Fibroblast of lung (primary cell): ENCODE measurements around the gene DTX3. TPM values are rescaled to one million over a fixed set of nuclear protein-coding genes. Genes with fewer than 3 reads are reported as not detected.

Experiments used
- DNase-seq, 2 donors: peaks; one replicate each; pipeline versions ENCODE4 v3.0.0 to v3.0.0-alpha.2; 2010; ENCODE audit warnings: low read depth in 2 of 2
- H2AFZ ChIP-seq: 2 replicates; pipeline ENCODE4 v1.5.1; 2012; ENCODE audit warnings: low read length, control low read depth, inconsistent platforms
- H3K27ac ChIP-seq: 2 replicates; pipeline ENCODE4 v1.5.1; 2011; ENCODE audit warnings: low read length, control low read depth; ENCODE audit not compliant: insufficient read depth
- H3K27me3 ChIP-seq: 2 replicates; pipeline ENCODE4 v1.5.1; 2011; ENCODE audit warnings: mild to moderate bottlenecking, low read length; ENCODE audit not compliant: control insufficient read depth, insufficient read depth
- H3K36me3 ChIP-seq: 2 replicates; pipeline ENCODE4 v1.5.1; 2011; ENCODE audit warnings: low read length; ENCODE audit not compliant: control insufficient read depth, insufficient read depth
- H3K4me1 ChIP-seq: 2 replicates; pipeline ENCODE4 v1.5.1; 2011; ENCODE audit warnings: low read length; ENCODE audit not compliant: control insufficient read depth, insufficient read depth; ENCODE audit errors: extremely low read depth
- H3K4me2 ChIP-seq: 2 replicates; pipeline ENCODE4 v1.5.1; 2011; ENCODE audit warnings: low read length, control low read depth; ENCODE audit not compliant: insufficient read depth; ENCODE audit errors: extremely low read depth
- H3K4me3 ChIP-seq, 4 experiments: fragments of 200-600 bp in 1 of 4; sonication (generic) in 1 of 4; replicated peaks in 1 of 4; 2 replicates each; pipeline ENCODE4 v1.5.1; 2011 to 2016; ENCODE audit warnings: low read length in 4 of 4, low read depth in 3 of 4, mild to moderate bottlenecking in 3 of 4, control low read depth in 2 of 4, inconsistent platforms in 1 of 4, mixed read lengths in 1 of 4; ENCODE audit not compliant: insufficient read depth in 1 of 4; ENCODE audit errors: control extremely low read depth in 1 of 4
- H3K79me2 ChIP-seq: 2 replicates; pipeline ENCODE4 v1.5.1; 2012; ENCODE audit warnings: mild to moderate bottlenecking, low read length, inconsistent platforms; ENCODE audit not compliant: control insufficient read depth, insufficient read depth
- H3K9ac ChIP-seq: 2 replicates; pipeline ENCODE4 v1.5.1; 2011; ENCODE audit warnings: mild to moderate bottlenecking, low read length, control low read depth; ENCODE audit not compliant: insufficient read depth
- H3K9me3 ChIP-seq: 2 replicates; pipeline ENCODE4 v1.5.1; 2012; ENCODE audit warnings: low read depth, low read length; ENCODE audit not compliant: control insufficient read depth, insufficient read depth
- H4K20me1 ChIP-seq: 2 replicates; pipeline ENCODE4 v1.5.1; 2011; ENCODE audit warnings: low read length; ENCODE audit not compliant: control insufficient read depth, insufficient read depth; ENCODE audit errors: extremely low read depth
- CTCF ChIP-seq, 2 donors: IDR thresholded peaks in 1 of 2; conservative IDR thresholded peaks in 1 of 2; 1 replicate in 1 of 2; 2 replicates in 1 of 2; pipeline ENCODE4 v1.5.1; 2011 to 2012; ENCODE audit warnings: low read length in 2 of 2, control low read depth in 1 of 2, inconsistent platforms in 1 of 2, low read depth in 1 of 2, mild to moderate bottlenecking in 1 of 2
- EZH2 ChIP-seq: IDR thresholded peaks from 2 replicates; pipeline ENCODE4 v1.5.1; 2012; ENCODE audit warnings: low read length, control low read depth, mild to moderate bottlenecking; ENCODE audit errors: missing control alignments
- polyA plus RNA-seq, 2 donors: library from polyadenylated mRNA; depleted of rRNA in 1 of 2; stranded (reverse) in 1 of 2; unstranded in 1 of 2; fragments of >200 nt; gene quantifications; 2 replicates each; pipeline ENCODE4 v1.2.1, GENCODE V29; 2011 to 2012; ENCODE audit warnings: missing spikeins in 1 of 2
- total RNA-seq: library from RNA; depleted of rRNA; stranded (reverse); fragments of >200 nt; gene quantifications from 2 replicates; pipeline ENCODE4 v1.2.1, GENCODE V29; 2014

Gene DTX3
- total and polyA plus RNA-seq, 2 donors (not counting 1 experiment from before 2014, with no cell fraction given), result 12.1 to 30.4 TPM

GRCh38 chr12:57593187-57593586 lies 11.4 kb upstream of the DTX3 start:
- no peak for DNase-seq
- H3K27ac ChIP-seq, result no peak overlapping the region
- H3K4me1 ChIP-seq, result peaks cover 5% of the 10 kb centered on the region
- H3K27me3 ChIP-seq, result peaks cover 2% of the 10 kb centered on the region
- no peaks in the 10 kb centered on the region for H3K36me3 ChIP-seq
- H3K9me3 ChIP-seq, result no peaks in the 10 kb centered on the region
- no peak overlapping the region for H3K4me2 ChIP-seq
- no peak overlapping the region for H2AFZ ChIP-seq
- H4K20me1 ChIP-seq, result no peaks in the 10 kb centered on the region
- H3K4me3 ChIP-seq, result no peak overlapping the region
- no peak overlapping the region for H3K9ac ChIP-seq
- no peaks in the 10 kb centered on the region for H3K79me2 ChIP-seq
- no peak for TF ChIP-seq EZH2
- TF ChIP-seq CTCF (conservative IDR thresholded peaks at IDR 0.05 in 1 of 2, IDR thresholded peaks at IDR 0.05 in 1 of 2; ENCODE audit: low read depth in 1 of 2, low read length in 2 of 2), result no peak

- no peak overlapping the region for H3K4me2 ChIP-seq
- TF ChIP-seq CTCF (conservative IDR thresholded peaks at IDR 0.05 in 1 of 2, IDR thresholded peaks at IDR 0.05 in 1 of 2; ENCODE audit: low read depth in 1 of 2, low read length in 2 of 2) (no peak), EZH2 (no peak)
- no peaks in the 10 kb centered on the region for H3K36me3 ChIP-seq
- DNase-seq, result no peak
- H3K9ac ChIP-seq, result no peak overlapping the region
- H3K27me3 ChIP-seq, result no peaks in the 10 kb centered on the region
- H3K27ac ChIP-seq, result no peak overlapping the region
- H2AFZ ChIP-seq, result no peak overlapping the region
- H3K4me1 ChIP-seq, result peaks cover 1% of the 10 kb centered on the region
- H3K4me3 ChIP-seq, result no peak overlapping the region
- H4K20me1 ChIP-seq, result no peaks in the 10 kb centered on the region
- H3K79me2 ChIP-seq, result no peaks in the 10 kb centered on the region
- no peaks in the 10 kb centered on the region for H3K9me3 ChIP-seq
Measured at GRCh38 chr12:57600395-57600794, 4.2 kb upstream of the DTX3 start.

- Histone ChIP-seq H4K20me1 (no peaks in the 10 kb centered on the region), H3K27me3 (no peaks in the 10 kb centered on the region), H3K4me3 (no peak overlapping the region), H3K4me2 (no peak overlapping the region), H3K9ac (no peak overlapping the region), H3K9me3 (no peaks in the 10 kb centered on the region), H3K27ac (no peak overlapping the region), H3K79me2 (no peaks in the 10 kb centered on the region), H2AFZ (no peak overlapping the region), H3K4me1 (peaks cover 5% of the 10 kb centered on the region), H3K36me3 (no peaks in the 10 kb centered on the region)
- TF ChIP-seq CTCF (conservative IDR thresholded peaks at IDR 0.05 in 1 of 2, IDR thresholded peaks at IDR 0.05 in 1 of 2; ENCODE audit: low read depth in 1 of 2, low read length in 2 of 2), result no peak
- TF ChIP-seq EZH2, result no peak
- DNase-seq, result no peak
Measured at GRCh38 chr12:57602544-57602943, 2.1 kb upstream of the DTX3 start.
